Esophagus squamous epithelium (tissue), 5 donors: Measurements from ENCODE around the gene SERGEF. TPM values are rescaled to one million over a fixed set of nuclear protein-coding genes. Genes with fewer than 3 reads are reported as not detected.
A peak's percentile ranks its signal among the peaks of the same experiment; 100 is the strongest.

Experiments used
- DNase-seq: peaks from one replicate; lab custom pipeline; 2025; lab: John Stamatoyannopoulos, UW
- H3K27ac ChIP-seq, 4 donors: fragments of 200-600 bp; sonication (generic); one replicate each; pipeline ENCODE4 v1.5.1; 2016 to 2019; ENCODE audit warnings: mild to moderate bottlenecking in 1 of 4
- H3K27me3 ChIP-seq, 4 donors: fragments of 200-600 bp; sonication (generic); 1 replicate in 3 of 4; 2 replicates in 1 of 4; pipeline versions ENCODE4 v1.5.1 to v1.6.0; 2017 to 2021; ENCODE audit warnings: antibody characterized with exemption in 1 of 4
- H3K36me3 ChIP-seq, 3 donors: fragments of 200-600 bp; sonication (generic); one replicate each; pipeline ENCODE4 v1.5.1; 2016 to 2019
- H3K4me1 ChIP-seq, 3 donors: fragments of 200-600 bp; sonication (generic); one replicate each; pipeline ENCODE4 v1.5.1; 2017 to 2019
- H3K4me3 ChIP-seq, 4 donors: fragments of 200-600 bp; sonication (generic); 1 replicate in 3 of 4; 2 replicates in 1 of 4; pipeline ENCODE4 v1.5.1; 2016 to 2019; ENCODE audit warnings: mild to moderate bottlenecking in 2 of 4, moderate library complexity in 1 of 4
- H3K9me3 ChIP-seq, 3 donors: fragments of 200-600 bp; sonication (generic); one replicate each; pipeline ENCODE4 v1.5.1; 2016 to 2019
- POLR2A ChIP-seq, 4 donors: fragments of 450-650 bp; IDR thresholded peaks; one replicate each; pipeline ENCODE4 v1.6.1; 2017; ENCODE audit warnings: antibody characterized with exemption in 4 of 4, mild to moderate bottlenecking in 4 of 4, moderate library complexity in 3 of 4
- WGBS, 2 donors: methylation state at CpG; one replicate each; pipeline ENCODE4 v1.1.5; 2018; 5-methylcytosine and 5-hydroxymethylcytosine counted together
- intact Hi-C: fragments of 100-400 bp; cut with DNase I; formaldehyde crosslinking; loops from one replicate; pipeline ENCODE4 v1.15.0; 2022
- total RNA-seq, 4 donors: library from RNA; depleted of rRNA; stranded (reverse); fragments of >200 nt; gene quantifications; one replicate each; pipeline ENCODE4 v1.1.0, GENCODE V29; 2016
- TF ChIP-seq, protein P1 (sequence below), 6 experiments: fragments of 450-650 bp in 4 of 6; fragments of 200-600 bp in 2 of 6; sonication (generic) in 2 of 6; IDR thresholded peaks; one replicate each; pipeline ENCODE4 v1.5.1; 2016 to 2019; ENCODE audit warnings: antibody characterized with exemption in 6 of 6, mild to moderate bottlenecking in 4 of 6, moderate library complexity in 4 of 6
- donor health status: DM: yes; HTN: yes; CAD: no.

Gene SERGEF
- total RNA-seq, 4 donors from 2014 or later: 4.2 to 35.7 (median 13.4) TPM

DNA sequence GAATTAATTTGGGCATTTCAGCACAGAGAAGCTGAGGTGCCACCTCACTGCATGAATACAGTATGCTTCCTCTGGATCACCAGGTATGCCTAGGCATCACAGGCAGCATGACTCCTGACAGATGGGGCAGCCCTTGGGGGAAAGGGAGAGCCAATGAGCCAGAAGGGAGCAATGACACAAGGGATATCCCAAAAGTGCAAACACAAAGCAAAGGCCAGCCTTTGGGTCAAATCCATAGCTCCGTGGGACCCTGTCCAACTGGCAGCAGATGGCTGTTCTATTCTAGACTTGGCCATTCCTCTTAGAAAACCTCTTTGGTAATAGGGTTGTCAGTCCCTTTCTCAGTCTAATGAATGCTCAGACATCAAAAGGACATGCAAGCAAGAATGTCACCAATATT lies 73.3 kb downstream of the SERGEF start:
- DNase-seq: no peak
- Histone ChIP-seq H3K4me1 (no peaks in the 10 kb centered on the region), H3K27me3 (no peaks in the 10 kb centered on the region), H3K9me3 (peaks cover 0 to 9% (median 8%) of the 10 kb centered on the region in 3 donors), H3K4me3 (no peak overlapping the region), H3K36me3 (peaks cover 0 to 10% (median 0%) of the 10 kb centered on the region in 3 donors), H3K27ac (no peak overlapping the region)
- no peak for TF ChIP-seq POLR2A (IDR thresholded peaks at IDR 0.05)
- TF ChIP-seq, protein P1, sequence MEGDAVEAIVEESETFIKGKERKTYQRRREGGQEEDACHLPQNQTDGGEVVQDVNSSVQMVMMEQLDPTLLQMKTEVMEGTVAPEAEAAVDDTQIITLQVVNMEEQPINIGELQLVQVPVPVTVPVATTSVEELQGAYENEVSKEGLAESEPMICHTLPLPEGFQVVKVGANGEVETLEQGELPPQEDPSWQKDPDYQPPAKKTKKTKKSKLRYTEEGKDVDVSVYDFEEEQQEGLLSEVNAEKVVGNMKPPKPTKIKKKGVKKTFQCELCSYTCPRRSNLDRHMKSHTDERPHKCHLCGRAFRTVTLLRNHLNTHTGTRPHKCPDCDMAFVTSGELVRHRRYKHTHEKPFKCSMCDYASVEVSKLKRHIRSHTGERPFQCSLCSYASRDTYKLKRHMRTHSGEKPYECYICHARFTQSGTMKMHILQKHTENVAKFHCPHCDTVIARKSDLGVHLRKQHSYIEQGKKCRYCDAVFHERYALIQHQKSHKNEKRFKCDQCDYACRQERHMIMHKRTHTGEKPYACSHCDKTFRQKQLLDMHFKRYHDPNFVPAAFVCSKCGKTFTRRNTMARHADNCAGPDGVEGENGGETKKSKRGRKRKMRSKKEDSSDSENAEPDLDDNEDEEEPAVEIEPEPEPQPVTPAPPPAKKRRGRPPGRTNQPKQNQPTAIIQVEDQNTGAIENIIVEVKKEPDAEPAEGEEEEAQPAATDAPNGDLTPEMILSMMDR (IDR thresholded peaks at IDR 0.05): no peak
- intact Hi-C loops: no loop called here
- WGBS, 2 donors: 80% methylated on average over 1 of the region's 1 CpG; no CpG with 5 or more reads in 1 of the 2 donors

DNA sequence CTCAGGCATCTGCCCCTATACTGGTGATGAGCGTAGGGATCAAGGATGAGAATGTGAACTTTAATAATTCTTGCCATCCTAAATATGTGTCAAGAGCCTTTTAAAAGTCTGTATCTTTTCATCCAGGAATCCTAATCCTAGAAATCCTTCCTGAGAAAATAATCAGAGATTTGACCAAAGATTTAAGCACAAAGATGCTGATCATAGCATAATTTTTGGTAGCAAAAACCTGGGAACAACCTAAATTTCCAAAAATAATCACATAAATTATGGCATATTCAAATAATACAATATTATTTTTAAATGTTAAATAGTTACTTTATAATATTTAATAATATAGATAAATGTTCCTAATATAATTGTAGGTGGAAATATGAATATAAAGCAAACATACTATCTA lies 76.1 kb downstream of the SERGEF start:
- no peak for TF ChIP-seq POLR2A (IDR thresholded peaks at IDR 0.05)
- TF ChIP-seq, protein P1 (IDR thresholded peaks at IDR 0.05): no peak
- no peak overlapping the region for H3K4me3 ChIP-seq
- 100% methylated on average over 1 of the region's 1 CpG for WGBS, 2 donors
- DNase-seq: no peak
- peaks cover 0 to 14% (median 0%) of the 10 kb centered on the region in 3 donors for H3K36me3 ChIP-seq
- no peaks in the 10 kb centered on the region for H3K9me3 ChIP-seq
- H3K4me1 ChIP-seq: no peaks in the 10 kb centered on the region
- intact Hi-C loops: no loop called here
- H3K27me3 ChIP-seq: no peaks in the 10 kb centered on the region
- no peak overlapping the region for H3K27ac ChIP-seq

DNA sequence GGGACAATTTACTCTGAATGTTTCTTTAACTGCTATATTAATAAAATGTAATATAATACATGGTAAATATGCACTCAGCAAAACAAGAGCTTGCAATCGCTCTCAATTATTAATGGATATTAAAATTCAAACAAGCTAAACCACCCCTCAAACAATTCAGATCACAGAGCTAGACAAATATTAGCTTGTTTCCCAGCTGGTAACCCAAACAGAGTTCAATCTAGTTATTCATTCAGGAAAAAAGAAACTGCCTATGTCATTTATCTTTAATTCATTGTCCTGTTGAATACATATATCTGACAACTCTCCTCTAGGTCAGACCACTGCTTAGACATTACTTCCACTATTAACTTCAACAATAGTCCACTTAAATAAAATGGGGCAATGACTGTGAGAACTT lies 78.7 kb downstream of the SERGEF start:
- 85% methylated on average over 1 of the region's 1 CpG for WGBS, 2 donors
- Histone ChIP-seq H3K4me3 (no peak overlapping the region), H3K4me1 (no peaks in the 10 kb centered on the region), H3K36me3 (peaks cover 0 to 14% (median 0%) of the 10 kb centered on the region in 3 donors), H3K9me3 (no peaks in the 10 kb centered on the region), H3K27ac (no peak overlapping the region), H3K27me3 (no peaks in the 10 kb centered on the region)
- TF ChIP-seq, protein P1 (IDR thresholded peaks at IDR 0.05): no peak
- TF ChIP-seq POLR2A (IDR thresholded peaks at IDR 0.05): no peak
- intact Hi-C loops: no loop called here
- no peak for DNase-seq

DNA sequence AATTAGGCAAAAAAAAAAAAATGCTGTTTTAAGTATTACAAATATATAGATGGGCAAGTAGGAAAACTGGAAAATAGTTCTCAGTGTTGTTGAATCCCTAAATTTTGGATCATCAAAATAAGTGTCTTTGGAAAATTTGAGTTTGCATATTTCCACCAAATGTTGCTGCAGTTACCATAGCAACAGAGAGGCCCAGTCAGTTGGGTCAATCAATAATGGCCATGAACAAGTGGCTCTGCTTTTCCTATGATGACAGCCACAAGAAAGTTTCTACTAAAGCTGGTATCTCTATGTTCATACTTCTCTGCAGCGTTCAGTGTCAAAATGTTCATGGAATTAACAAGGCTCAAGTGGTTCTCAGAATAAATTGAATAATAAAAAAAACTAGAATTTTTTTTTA lies 79.1 kb downstream of the SERGEF start:
- Histone ChIP-seq H3K4me1 (no peaks in the 10 kb centered on the region), H3K27ac (no peak overlapping the region), H3K9me3 (no peaks in the 10 kb centered on the region), H3K27me3 (no peaks in the 10 kb centered on the region), H3K36me3 (peaks cover 0 to 14% (median 0%) of the 10 kb centered on the region in 3 donors), H3K4me3 (no peak overlapping the region)
- no peak for DNase-seq
- intact Hi-C loops: no loop called here
- 87% methylated on average over 1 of the region's 1 CpG for WGBS, 2 donors
- TF ChIP-seq, protein P1 (IDR thresholded peaks at IDR 0.05): no peak
- no peak for TF ChIP-seq POLR2A (IDR thresholded peaks at IDR 0.05)

DNA sequence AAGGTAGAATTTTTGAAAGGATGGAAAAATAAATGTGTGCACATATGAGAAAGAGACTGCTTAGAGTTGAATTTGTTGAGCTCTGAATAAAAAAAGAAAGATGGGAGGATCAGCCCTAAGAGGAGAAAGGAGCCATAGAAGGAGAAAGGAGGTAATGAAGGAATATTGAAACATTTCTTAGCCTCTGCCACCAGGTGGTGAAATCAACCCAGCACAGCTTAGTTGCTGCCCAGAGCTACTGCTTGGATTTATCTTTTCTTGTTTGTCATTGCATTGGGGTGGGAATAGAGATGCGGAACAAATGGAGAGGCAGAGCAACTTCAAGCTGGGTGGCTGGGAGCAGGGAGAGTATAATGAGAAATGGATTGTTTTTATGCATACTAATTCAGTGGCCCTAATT lies 80.4 kb downstream of the SERGEF start:
- DNase-seq: no peak
- intact Hi-C loops: no loop called here
- Histone ChIP-seq H3K9me3 (no peaks in the 10 kb centered on the region), H3K36me3 (peaks cover 0 to 14% (median 0%) of the 10 kb centered on the region in 3 donors), H3K27me3 (no peaks in the 10 kb centered on the region), H3K27ac (no peak overlapping the region), H3K4me1 (peaks cover 0 to 4% (median 0%) of the 10 kb centered on the region in 3 donors), H3K4me3 (no peak overlapping the region)
- no peak for TF ChIP-seq POLR2A (IDR thresholded peaks at IDR 0.05)
- TF ChIP-seq, protein P1 (IDR thresholded peaks at IDR 0.05): peak in 1 of 6 experiments; percentile 8
- 92 to 100% methylated on average over 1 of the region's 1 CpG for WGBS, 2 donors
